Activated T-cell treated with anti-CD3 and anti-CD28 coated beads for 24 hours (primary cell): ENCODE measurements around the gene JMJD7.

Experiments used
- DNase-seq: peaks from one replicate; pipeline ENCODE4 v3.0.0-alpha.2; 2020; ENCODE audit warnings: low read depth

JMJD7 gene

DNA sequence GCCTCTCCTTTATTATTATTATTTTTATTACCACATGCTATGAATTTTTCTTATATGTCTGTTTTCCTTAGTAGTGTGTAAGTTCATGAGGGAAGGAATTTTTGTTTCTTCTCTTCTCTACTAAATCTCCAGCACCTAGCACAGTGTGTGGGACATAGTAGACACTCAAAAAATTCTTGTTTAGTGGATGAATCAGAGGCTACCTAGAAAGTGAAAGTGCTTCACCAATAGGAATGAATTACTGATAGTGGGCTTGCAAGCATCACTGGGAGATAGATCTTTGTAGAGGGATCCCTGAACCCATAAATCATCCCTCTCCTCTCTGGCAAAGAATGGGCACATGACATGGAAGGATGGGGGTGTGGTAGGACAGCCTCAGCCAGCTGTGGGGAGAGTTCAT, 57.4 kb downstream of the JMJD7 start:
- DNase-seq: no peak

- DNase-seq: no peak
Measured at GRCh38 chr15:41885841-41886240, 57.9 kb downstream of the JMJD7 start.

- DNase-seq: no peak
Measured at GRCh38 chr15:41886741-41887140, 58.8 kb downstream of the JMJD7 start.

DNA sequence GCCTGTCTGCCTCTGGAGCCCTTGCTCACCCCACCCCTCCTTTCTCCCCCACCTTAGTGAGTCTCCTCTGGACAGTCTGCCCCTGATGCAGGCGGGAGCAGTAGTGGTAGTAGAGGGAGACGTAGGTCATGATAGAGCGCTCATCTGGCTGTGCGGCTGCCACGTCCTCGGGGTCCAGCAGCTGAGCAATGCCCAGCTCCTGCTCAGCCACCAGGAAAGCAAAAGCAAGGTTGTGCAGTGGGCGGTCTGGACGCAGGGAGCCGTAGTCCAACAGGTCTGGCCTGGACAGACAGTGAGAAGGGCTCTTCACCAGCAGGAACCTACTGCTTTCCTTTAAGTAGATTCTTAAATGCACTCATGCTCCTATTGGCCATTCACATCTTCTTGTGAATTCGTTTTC, 59.3 kb downstream of the JMJD7 start:
- DNase-seq: no peak
